HepG2 (cell line): ENCODE results near the gene PLPP3. TPM values are rescaled to one million over a fixed set of nuclear protein-coding genes. Genes with fewer than 3 reads are reported as not detected.

Experiments
- CEBPG ChIP-seq: IDR thresholded peaks from 2 replicates; pipeline ENCODE4 v1.6.1; 2016
- HES4 ChIP-seq: sonication (generic); formaldehyde crosslinking; IDR thresholded peaks from 2 replicates; pipeline ENCODE4 v1.9.0; 2021; ENCODE audit warnings: mild to moderate bottlenecking, missing genetic modification reagents, borderline replicate concordance
- NFE2L1 ChIP-seq: sonication (generic); formaldehyde crosslinking; IDR thresholded peaks from 2 replicates; pipeline ENCODE4 v1.4.0; 2020; ENCODE audit warnings: missing genetic modification reagents, mild to moderate bottlenecking, borderline replicate concordance
- RXRB ChIP-seq: IDR thresholded peaks from 2 replicates; pipeline ENCODE4 v1.6.1; 2016; ENCODE audit warnings: borderline replicate concordance, missing genetic modification reagents, missing compliant biosample characterization
- SOX5 ChIP-seq: IDR thresholded peaks from 2 replicates; pipeline ENCODE4 v1.6.1; 2016; ENCODE audit warnings: borderline replicate concordance
- TCF7 ChIP-seq: sonication (generic); IDR thresholded peaks from 2 replicates; pipeline ENCODE4 v1.6.1; 2016; ENCODE audit warnings: antibody characterized with exemption, low read depth
- ZNF138 ChIP-seq: sonication (generic); formaldehyde crosslinking; IDR thresholded peaks from 2 replicates; pipeline ENCODE4 v1.5.0; 2020; ENCODE audit warnings: mild to moderate bottlenecking, low read depth, missing genetic modification reagents
- ZSCAN12 ChIP-seq: sonication (generic); formaldehyde crosslinking; IDR thresholded peaks from 2 replicates; pipeline ENCODE4 v1.9.0; 2021; ENCODE audit warnings: mild to moderate bottlenecking, missing genetic modification reagents
- polyA plus RNA-seq, 8 experiments: library from polyadenylated mRNA; depleted of rRNA in 3 of 8; stranded (reverse) in 7 of 8; unstranded in 1 of 8; fragments of >200 nt; fragmentation: Illumina TruSeq in 4 of 8; extraction: Trizol in 4 of 8; gene quantifications; 2 replicates each; pipeline versions ENCODE4 v1.2.1 to v1.2.3, GENCODE V29; 2011 to 2016; ENCODE audit warnings: low read depth in 4 of 8, missing spikeins in 1 of 8, mixed read lengths in 1 of 8; ENCODE audit not compliant: insufficient read depth in 1 of 8
- total RNA-seq, 5 experiments: library from RNA; depleted of rRNA; stranded (reverse); fragments of >200 nt; fragmentation: Illumina TruSeq; extraction: Trizol; gene quantifications; 2 replicates each; pipeline ENCODE4 v1.2.3, GENCODE V29; 2016; ENCODE audit warnings: low read depth in 1 of 5
- TF ChIP-seq, protein P1 (sequence below): sonication (generic); formaldehyde crosslinking; IDR thresholded peaks from 2 replicates; pipeline ENCODE4 v1.8.0; 2022; ENCODE audit warnings: mild to moderate bottlenecking, missing genetic modification reagents; ENCODE audit not compliant: insufficient replicate concordance
- TF ChIP-seq, protein P2 (sequence below): sonication (generic); formaldehyde crosslinking; conservative IDR thresholded peaks from 2 replicates; pipeline ENCODE4 v1.4.0; 2020; ENCODE audit warnings: mild to moderate bottlenecking, missing genetic modification reagents, moderate library complexity
- TF ChIP-seq, protein P3 (sequence below): sonication (generic); formaldehyde crosslinking; IDR thresholded peaks from 2 replicates; pipeline ENCODE4 v1.5.0; 2020; ENCODE audit warnings: missing genetic modification reagents
- TF ChIP-seq, protein P4 (sequence below): sonication (generic); formaldehyde crosslinking; IDR thresholded peaks from 2 replicates; pipeline ENCODE4 v1.4.0; 2020; ENCODE audit warnings: mild to moderate bottlenecking, missing genetic modification reagents
- TF ChIP-seq, protein P5 (sequence below): sonication (generic); formaldehyde crosslinking; conservative IDR thresholded peaks from 2 replicates; pipeline ENCODE4 v1.5.0; 2020; ENCODE audit warnings: missing genetic modification reagents
- TF ChIP-seq, protein P6 (sequence below), 2 experiments: IDR thresholded peaks; 2 replicates each; pipeline ENCODE4 v1.6.1; 2011 to 2012; ENCODE audit warnings: low read length in 2 of 2, borderline replicate concordance in 1 of 2, low read depth in 1 of 2, mild to moderate bottlenecking in 1 of 2, moderate library complexity in 1 of 2

The PLPP3 gene
- total and polyA plus RNA-seq, 2 of the 13 experiments (the other 11 are each of a cell fraction or from before 2014, with no cell fraction given) = 49.7 to 65.8 TPM

DNA sequence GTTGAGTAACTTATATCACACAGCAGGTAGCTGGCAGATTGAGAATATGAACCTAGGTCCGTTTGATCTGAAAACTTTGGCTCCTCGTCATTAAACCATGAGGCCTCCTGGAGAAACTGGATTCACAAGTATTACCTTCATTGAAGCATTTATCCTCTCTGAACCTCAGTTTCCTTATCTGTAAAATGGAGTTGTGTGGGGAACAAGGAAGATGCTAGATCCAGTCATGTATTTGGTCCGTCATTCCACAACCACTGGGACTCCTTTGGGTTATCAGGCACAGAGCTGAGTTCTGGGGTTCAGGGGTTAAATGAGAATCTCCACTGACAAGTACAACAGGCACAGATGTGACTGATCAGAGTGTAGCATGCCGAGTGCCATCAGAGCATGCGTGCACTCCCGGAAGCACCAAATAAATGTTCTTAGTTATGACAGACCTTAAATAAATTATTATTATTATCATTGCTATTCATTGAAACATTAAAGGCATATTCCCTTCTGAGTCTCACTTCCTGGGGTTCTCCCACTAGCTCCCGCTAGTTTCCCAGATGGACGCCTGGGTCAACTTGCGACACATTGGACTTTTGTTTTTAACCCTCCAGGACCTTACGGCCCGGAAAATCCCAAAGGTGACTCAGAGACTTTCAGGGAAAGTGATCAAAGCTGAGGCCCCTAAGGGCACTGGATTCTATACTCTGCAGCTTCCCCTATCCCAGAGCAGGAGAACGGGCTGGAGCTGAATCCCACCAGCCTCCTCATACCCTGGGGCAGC lies 130.6 kb downstream of the PLPP3 start (continued):
- TF ChIP-seq NFE2L1 = no peak
- TF ChIP-seq, protein P1, sequence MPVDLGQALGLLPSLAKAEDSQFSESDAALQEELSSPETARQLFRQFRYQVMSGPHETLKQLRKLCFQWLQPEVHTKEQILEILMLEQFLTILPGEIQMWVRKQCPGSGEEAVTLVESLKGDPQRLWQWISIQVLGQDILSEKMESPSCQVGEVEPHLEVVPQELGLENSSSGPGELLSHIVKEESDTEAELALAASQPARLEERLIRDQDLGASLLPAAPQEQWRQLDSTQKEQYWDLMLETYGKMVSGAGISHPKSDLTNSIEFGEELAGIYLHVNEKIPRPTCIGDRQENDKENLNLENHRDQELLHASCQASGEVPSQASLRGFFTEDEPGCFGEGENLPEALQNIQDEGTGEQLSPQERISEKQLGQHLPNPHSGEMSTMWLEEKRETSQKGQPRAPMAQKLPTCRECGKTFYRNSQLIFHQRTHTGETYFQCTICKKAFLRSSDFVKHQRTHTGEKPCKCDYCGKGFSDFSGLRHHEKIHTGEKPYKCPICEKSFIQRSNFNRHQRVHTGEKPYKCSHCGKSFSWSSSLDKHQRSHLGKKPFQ (CRISPR knock-in tag) = no peak
- TF ChIP-seq SOX5 = peak; percentile 76; the same call in 1 of the 2 replicates
- TF ChIP-seq, protein P2, sequence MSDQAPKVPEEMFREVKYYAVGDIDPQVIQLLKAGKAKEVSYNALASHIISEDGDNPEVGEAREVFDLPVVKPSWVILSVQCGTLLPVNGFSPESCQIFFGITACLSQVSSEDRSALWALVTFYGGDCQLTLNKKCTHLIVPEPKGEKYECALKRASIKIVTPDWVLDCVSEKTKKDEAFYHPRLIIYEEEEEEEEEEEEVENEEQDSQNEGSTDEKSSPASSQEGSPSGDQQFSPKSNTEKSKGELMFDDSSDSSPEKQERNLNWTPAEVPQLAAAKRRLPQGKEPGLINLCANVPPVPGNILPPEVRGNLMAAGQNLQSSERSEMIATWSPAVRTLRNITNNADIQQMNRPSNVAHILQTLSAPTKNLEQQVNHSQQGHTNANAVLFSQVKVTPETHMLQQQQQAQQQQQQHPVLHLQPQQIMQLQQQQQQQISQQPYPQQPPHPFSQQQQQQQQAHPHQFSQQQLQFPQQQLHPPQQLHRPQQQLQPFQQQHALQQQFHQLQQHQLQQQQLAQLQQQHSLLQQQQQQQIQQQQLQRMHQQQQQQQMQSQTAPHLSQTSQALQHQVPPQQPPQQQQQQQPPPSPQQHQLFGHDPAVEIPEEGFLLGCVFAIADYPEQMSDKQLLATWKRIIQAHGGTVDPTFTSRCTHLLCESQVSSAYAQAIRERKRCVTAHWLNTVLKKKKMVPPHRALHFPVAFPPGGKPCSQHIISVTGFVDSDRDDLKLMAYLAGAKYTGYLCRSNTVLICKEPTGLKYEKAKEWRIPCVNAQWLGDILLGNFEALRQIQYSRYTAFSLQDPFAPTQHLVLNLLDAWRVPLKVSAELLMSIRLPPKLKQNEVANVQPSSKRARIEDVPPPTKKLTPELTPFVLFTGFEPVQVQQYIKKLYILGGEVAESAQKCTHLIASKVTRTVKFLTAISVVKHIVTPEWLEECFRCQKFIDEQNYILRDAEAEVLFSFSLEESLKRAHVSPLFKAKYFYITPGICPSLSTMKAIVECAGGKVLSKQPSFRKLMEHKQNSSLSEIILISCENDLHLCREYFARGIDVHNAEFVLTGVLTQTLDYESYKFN = peak; percentile 84
- TF ChIP-seq, protein P3, sequence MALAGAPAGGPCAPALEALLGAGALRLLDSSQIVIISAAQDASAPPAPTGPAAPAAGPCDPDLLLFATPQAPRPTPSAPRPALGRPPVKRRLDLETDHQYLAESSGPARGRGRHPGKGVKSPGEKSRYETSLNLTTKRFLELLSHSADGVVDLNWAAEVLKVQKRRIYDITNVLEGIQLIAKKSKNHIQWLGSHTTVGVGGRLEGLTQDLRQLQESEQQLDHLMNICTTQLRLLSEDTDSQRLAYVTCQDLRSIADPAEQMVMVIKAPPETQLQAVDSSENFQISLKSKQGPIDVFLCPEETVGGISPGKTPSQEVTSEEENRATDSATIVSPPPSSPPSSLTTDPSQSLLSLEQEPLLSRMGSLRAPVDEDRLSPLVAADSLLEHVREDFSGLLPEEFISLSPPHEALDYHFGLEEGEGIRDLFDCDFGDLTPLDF (CRISPR knock-in tag) = peak; percentile 66; the same call in 1 of the 2 replicates
- TF ChIP-seq, protein P4, sequence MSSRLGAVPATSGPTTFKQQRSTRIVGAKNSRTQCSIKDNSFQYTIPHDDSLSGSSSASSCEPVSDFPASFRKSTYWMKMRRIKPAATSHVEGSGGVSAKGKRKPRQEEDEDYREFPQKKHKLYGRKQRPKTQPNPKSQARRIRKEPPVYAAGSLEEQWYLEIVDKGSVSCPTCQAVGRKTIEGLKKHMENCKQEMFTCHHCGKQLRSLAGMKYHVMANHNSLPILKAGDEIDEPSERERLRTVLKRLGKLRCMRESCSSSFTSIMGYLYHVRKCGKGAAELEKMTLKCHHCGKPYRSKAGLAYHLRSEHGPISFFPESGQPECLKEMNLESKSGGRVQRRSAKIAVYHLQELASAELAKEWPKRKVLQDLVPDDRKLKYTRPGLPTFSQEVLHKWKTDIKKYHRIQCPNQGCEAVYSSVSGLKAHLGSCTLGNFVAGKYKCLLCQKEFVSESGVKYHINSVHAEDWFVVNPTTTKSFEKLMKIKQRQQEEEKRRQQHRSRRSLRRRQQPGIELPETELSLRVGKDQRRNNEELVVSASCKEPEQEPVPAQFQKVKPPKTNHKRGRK (CRISPR knock-in tag) = no peak
- no peak for TF ChIP-seq ZNF138
- TF ChIP-seq CEBPG = peak; percentile 86
- no peak for TF ChIP-seq HES4 (CRISPR knock-in tag)
- TF ChIP-seq TCF7 = peak; percentile 76
- peak; percentile 82 for TF ChIP-seq RXRB (CRISPR knock-in tag)
- TF ChIP-seq, protein P5, sequence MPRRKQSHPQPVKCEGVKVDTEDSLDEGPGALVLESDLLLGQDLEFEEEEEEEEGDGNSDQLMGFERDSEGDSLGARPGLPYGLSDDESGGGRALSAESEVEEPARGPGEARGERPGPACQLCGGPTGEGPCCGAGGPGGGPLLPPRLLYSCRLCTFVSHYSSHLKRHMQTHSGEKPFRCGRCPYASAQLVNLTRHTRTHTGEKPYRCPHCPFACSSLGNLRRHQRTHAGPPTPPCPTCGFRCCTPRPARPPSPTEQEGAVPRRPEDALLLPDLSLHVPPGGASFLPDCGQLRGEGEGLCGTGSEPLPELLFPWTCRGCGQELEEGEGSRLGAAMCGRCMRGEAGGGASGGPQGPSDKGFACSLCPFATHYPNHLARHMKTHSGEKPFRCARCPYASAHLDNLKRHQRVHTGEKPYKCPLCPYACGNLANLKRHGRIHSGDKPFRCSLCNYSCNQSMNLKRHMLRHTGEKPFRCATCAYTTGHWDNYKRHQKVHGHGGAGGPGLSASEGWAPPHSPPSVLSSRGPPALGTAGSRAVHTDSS (CRISPR knock-in tag) = no peak
- TF ChIP-seq ZSCAN12 (CRISPR knock-in tag) = 0 out of 2 replicates have a peak, but pooled peaks have one; percentile 60
- TF ChIP-seq, protein P6, sequence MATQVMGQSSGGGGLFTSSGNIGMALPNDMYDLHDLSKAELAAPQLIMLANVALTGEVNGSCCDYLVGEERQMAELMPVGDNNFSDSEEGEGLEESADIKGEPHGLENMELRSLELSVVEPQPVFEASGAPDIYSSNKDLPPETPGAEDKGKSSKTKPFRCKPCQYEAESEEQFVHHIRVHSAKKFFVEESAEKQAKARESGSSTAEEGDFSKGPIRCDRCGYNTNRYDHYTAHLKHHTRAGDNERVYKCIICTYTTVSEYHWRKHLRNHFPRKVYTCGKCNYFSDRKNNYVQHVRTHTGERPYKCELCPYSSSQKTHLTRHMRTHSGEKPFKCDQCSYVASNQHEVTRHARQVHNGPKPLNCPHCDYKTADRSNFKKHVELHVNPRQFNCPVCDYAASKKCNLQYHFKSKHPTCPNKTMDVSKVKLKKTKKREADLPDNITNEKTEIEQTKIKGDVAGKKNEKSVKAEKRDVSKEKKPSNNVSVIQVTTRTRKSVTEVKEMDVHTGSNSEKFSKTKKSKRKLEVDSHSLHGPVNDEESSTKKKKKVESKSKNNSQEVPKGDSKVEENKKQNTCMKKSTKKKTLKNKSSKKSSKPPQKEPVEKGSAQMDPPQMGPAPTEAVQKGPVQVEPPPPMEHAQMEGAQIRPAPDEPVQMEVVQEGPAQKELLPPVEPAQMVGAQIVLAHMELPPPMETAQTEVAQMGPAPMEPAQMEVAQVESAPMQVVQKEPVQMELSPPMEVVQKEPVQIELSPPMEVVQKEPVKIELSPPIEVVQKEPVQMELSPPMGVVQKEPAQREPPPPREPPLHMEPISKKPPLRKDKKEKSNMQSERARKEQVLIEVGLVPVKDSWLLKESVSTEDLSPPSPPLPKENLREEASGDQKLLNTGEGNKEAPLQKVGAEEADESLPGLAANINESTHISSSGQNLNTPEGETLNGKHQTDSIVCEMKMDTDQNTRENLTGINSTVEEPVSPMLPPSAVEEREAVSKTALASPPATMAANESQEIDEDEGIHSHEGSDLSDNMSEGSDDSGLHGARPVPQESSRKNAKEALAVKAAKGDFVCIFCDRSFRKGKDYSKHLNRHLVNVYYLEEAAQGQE (IDR thresholded peaks at IDR 0.05; ENCODE audit: borderline replicate concordance in 1 of 2, low read depth in 1 of 2, low read length in 2 of 2) = peak in 1 of 2 experiments; percentile 64; a peak in 1 of 4 replicates
